ENCODE data around the gene R3HDM4.

Gene R3HDM4

GRCh38 chr19:934865-935479 is 22.0 kb upstream of the R3HDM4 start:
- TF ChIP-seq, protein P1, sequence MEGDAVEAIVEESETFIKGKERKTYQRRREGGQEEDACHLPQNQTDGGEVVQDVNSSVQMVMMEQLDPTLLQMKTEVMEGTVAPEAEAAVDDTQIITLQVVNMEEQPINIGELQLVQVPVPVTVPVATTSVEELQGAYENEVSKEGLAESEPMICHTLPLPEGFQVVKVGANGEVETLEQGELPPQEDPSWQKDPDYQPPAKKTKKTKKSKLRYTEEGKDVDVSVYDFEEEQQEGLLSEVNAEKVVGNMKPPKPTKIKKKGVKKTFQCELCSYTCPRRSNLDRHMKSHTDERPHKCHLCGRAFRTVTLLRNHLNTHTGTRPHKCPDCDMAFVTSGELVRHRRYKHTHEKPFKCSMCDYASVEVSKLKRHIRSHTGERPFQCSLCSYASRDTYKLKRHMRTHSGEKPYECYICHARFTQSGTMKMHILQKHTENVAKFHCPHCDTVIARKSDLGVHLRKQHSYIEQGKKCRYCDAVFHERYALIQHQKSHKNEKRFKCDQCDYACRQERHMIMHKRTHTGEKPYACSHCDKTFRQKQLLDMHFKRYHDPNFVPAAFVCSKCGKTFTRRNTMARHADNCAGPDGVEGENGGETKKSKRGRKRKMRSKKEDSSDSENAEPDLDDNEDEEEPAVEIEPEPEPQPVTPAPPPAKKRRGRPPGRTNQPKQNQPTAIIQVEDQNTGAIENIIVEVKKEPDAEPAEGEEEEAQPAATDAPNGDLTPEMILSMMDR (IDR thresholded peaks at IDR 0.05) = no peak
- Histone ChIP-seq H3K9ac (no peak overlapping the region), H2AFZ (peak overlapping the region; percentile 67), H3K4me2 (ENCODE audit: low read length) (peak overlapping the region; percentile 43), H3K36me3 (ENCODE audit: control insufficient read depth, insufficient read depth, low read length) (no peaks in the 10 kb centered on the region), H3K4me3 (ENCODE audit: low read depth, low read length) (peak overlapping the region; percentile 22), H3K79me2 (peaks cover 27% of the 10 kb centered on the region), H3K4me1 (peaks cover 44% of the 10 kb centered on the region), H3K9me3 (ENCODE audit: control insufficient read depth, low read length) (no peaks in the 10 kb centered on the region), H3K27ac (peak overlapping the region; percentile 93), H3K27me3 (ENCODE audit: control insufficient read depth, insufficient read depth, low read length) (no peaks in the 10 kb centered on the region)

DNA sequence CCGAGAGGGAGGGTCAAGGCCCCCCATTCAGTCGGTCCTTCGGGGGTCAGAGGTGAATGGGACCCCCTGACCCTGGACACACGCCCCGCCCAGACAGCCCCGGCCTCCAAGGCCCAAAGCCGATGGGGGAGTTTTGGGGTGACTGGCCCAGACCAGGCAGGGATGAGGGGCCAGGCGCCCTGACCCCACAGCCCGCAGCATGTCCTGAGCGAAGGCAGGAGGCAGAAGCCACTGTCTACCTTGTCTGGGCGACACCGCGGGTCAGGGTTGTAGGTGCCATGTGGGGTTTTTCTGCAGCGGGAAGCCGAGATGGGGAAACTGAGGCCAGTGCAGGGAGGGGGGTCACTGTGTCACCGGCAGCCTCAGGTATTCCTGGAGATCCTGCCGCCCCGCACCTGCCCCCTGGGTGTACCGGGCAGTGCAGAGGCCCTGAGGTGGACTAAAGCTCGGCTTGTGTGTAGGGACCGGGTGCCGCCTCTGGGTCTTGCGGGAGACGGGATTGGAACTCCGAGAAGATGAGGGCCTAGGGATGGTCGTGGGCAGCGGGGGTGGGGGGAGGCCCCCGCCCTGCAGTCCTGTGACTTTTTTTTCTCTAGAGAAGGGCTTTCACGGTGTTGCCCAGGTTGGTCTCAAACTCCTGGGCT is 21.3 kb upstream of the R3HDM4 start:
- Histone ChIP-seq H3K4me2 (ENCODE audit: low read length) (peak overlapping the region; percentile 43), H3K9me3 (ENCODE audit: control insufficient read depth, low read length) (no peaks in the 10 kb centered on the region), H3K27ac (peak overlapping the region; percentile 93), H2AFZ (peak overlapping the region; percentile 67), H3K9ac (no peak overlapping the region), H3K27me3 (ENCODE audit: control insufficient read depth, insufficient read depth, low read length) (no peaks in the 10 kb centered on the region), H3K4me1 (peaks cover 44% of the 10 kb centered on the region), H3K4me3 (ENCODE audit: low read depth, low read length) (peak overlapping the region; percentile 22), H3K79me2 (peaks cover 20% of the 10 kb centered on the region), H3K36me3 (ENCODE audit: control insufficient read depth, insufficient read depth, low read length) (no peaks in the 10 kb centered on the region)
- TF ChIP-seq, protein P1 (IDR thresholded peaks at IDR 0.05) = no peak

- TF ChIP-seq, protein P1 (IDR thresholded peaks at IDR 0.05) = no peak
- H3K4me2 ChIP-seq (ENCODE audit: low read length) = no peak overlapping the region
- no peak overlapping the region for H3K4me3 ChIP-seq (ENCODE audit: low read depth, low read length)
- no peaks in the 10 kb centered on the region for H3K27me3 ChIP-seq (ENCODE audit: control insufficient read depth, insufficient read depth, low read length)
- H3K36me3 ChIP-seq (ENCODE audit: control insufficient read depth, insufficient read depth, low read length) = no peaks in the 10 kb centered on the region
- peak overlapping the region; percentile 93 for H3K27ac ChIP-seq
- peak overlapping the region; percentile 12 for H2AFZ ChIP-seq
- no peaks in the 10 kb centered on the region for H3K9me3 ChIP-seq (ENCODE audit: control insufficient read depth, low read length)
- peaks cover 16% of the 10 kb centered on the region for H3K79me2 ChIP-seq
- H3K4me1 ChIP-seq = peaks cover 44% of the 10 kb centered on the region
- no peak overlapping the region for H3K9ac ChIP-seq
Measured at GRCh38 chr19:933553-933882, 20.5 kb upstream of the R3HDM4 start.

- Histone ChIP-seq H3K27me3 (ENCODE audit: control insufficient read depth, insufficient read depth, low read length) (no peaks in the 10 kb centered on the region), H2AFZ (peak overlapping the region; percentile 79), H3K27ac (peak overlapping the region; percentile 93), H3K4me3 (ENCODE audit: low read depth, low read length) (no peak overlapping the region), H3K79me2 (peaks cover 10% of the 10 kb centered on the region), H3K4me1 (peaks cover 44% of the 10 kb centered on the region), H3K9me3 (ENCODE audit: control insufficient read depth, low read length) (no peaks in the 10 kb centered on the region), H3K36me3 (ENCODE audit: control insufficient read depth, insufficient read depth, low read length) (no peaks in the 10 kb centered on the region), H3K9ac (no peak overlapping the region), H3K4me2 (ENCODE audit: low read length) (no peak overlapping the region)
- TF ChIP-seq, protein P1 (IDR thresholded peaks at IDR 0.05) = peak; percentile 11
Measured at GRCh38 chr19:932648-933552, 19.9 kb upstream of the R3HDM4 start.

Measured in parathyroid adenoma (tissue), 2 donors.